ENCODE results near the gene KRT77.

DNA sequence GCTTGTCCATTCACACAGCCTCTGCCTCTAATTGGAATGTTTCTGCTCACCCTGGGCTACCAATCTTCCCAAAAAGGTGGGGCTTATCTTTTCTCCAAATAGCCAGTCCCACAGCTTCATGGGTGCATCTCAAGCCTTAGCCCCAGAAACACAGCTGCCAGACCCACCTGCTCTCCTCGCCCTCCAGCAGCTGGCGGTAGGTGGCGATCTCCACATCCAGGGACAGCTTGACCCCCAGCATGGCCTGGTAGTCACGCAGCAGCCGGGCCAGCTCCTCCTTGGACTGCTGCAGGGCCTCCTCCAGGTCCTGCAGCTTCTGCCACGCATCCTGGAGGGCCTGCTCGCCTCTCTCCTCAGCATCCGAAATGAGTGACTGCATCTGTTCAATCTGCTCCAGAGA is 11.1 kb downstream of the KRT77 start:
- TF ChIP-seq, protein P1, sequence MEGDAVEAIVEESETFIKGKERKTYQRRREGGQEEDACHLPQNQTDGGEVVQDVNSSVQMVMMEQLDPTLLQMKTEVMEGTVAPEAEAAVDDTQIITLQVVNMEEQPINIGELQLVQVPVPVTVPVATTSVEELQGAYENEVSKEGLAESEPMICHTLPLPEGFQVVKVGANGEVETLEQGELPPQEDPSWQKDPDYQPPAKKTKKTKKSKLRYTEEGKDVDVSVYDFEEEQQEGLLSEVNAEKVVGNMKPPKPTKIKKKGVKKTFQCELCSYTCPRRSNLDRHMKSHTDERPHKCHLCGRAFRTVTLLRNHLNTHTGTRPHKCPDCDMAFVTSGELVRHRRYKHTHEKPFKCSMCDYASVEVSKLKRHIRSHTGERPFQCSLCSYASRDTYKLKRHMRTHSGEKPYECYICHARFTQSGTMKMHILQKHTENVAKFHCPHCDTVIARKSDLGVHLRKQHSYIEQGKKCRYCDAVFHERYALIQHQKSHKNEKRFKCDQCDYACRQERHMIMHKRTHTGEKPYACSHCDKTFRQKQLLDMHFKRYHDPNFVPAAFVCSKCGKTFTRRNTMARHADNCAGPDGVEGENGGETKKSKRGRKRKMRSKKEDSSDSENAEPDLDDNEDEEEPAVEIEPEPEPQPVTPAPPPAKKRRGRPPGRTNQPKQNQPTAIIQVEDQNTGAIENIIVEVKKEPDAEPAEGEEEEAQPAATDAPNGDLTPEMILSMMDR (IDR thresholded peaks at IDR 0.05): no peak
- TF ChIP-seq POLR2A (IDR thresholded peaks at IDR 0.05) (no peak), EP300 (IDR thresholded peaks at IDR 0.05) (no peak)

Data from stomach (tissue), 4 donors.